Activated B cell treated with CpG ODN at 0.5 μM for 24 hours (primary cell): ENCODE measurements around the gene HPS4. TPM values are rescaled to one million over a fixed set of nuclear protein-coding genes. Genes with fewer than 3 reads are reported as not detected.

Source experiments
- ATAC-seq: fragments of 200-7000 bp; cut with Tn5 transposase; one replicate; pipeline ENCODE4 v1.10.0; 2021; ENCODE audit warnings: low read depth, mild to moderate bottlenecking, moderate library complexity
- CTCF ChIA-PET: fragments of 350-600 bp; sonication (Branson Sonifier 250); formaldehyde crosslinking; loops from one replicate; lab custom pipeline; 2021; ENCODE audit warnings: antibody characterized with exemption; lab: Charles Lee
- POLR2A ChIA-PET: fragments of 350-600 bp; sonication (Branson Sonifier 250); formaldehyde crosslinking; loops from one replicate; lab custom pipeline; 2021; ENCODE audit warnings: antibody characterized with exemption; lab: Charles Lee
- DNase-seq: peaks from one replicate; pipeline ENCODE4 v3.0.0; 2022
- H3K27ac Mint-ChIP-seq: one replicate; pipeline ENCODE4 v1.8.0; 2020; ENCODE audit warnings: mixed read lengths
- H3K27me3 Mint-ChIP-seq: one replicate; pipeline ENCODE4 v1.8.0; 2021; ENCODE audit warnings: mixed read lengths
- H3K36me3 Mint-ChIP-seq: one replicate; pipeline ENCODE4 v1.8.0; 2021; ENCODE audit warnings: low read depth, mixed read lengths
- H3K4me1 Mint-ChIP-seq: one replicate; pipeline ENCODE4 v1.8.0; 2021; ENCODE audit warnings: mixed read lengths
- H3K4me3 Mint-ChIP-seq: one replicate; pipeline ENCODE4 v1.8.0; 2020; ENCODE audit warnings: mild to moderate bottlenecking, mixed read lengths
- H3K9me3 Mint-ChIP-seq: one replicate; pipeline ENCODE4 v1.8.0; 2020; ENCODE audit warnings: mixed read lengths
- intact Hi-C: fragments of 100-400 bp; cut with micrococcal nuclease; formaldehyde crosslinking; loops from one replicate; pipeline ENCODE4 v1.15.1; 2024
- total RNA-seq: library from RNA; stranded (reverse); gene quantifications from 2 replicates; pipeline ENCODE4 v1.2.3, GENCODE V29; 2022
- TF ChIP-seq, protein P1 (sequence below): fragments of 200-600 bp; IDR thresholded peaks from one replicate; pipeline ENCODE4 v1.8.0; 2022; ENCODE audit warnings: antibody characterized with exemption, mild to moderate bottlenecking

The HPS4 gene
- total RNA-seq, 1 donor from 2014 or later, result 51.6 TPM

DNA sequence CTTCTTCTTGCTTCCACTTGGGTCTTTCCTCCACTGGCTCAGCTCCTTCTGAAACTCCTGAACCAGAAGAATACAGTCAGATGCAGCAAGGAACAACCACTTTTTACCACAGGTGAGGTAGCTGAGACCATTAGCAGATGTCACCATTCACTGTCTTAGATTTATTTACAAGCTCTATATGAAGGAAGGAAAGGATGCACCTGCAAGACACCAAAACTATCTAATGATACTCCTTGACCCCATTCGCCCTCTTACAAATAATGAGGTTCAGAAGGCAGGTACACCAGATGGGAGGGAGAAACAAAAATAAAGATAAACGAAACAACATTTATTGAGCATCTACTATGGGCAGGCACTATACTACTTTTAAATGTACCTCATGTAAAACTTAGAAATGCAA lies 18.4 kb upstream of the HPS4 start:
- POLR2A ChIA-PET, result interaction anchor here (0.6 to 2.4 kb wide), 3 partner anchors 10 to 31 kb away, joined by 4 to 13 read pairs (median 11); partner anchors contain the start of genes HPS4, SRRD and TFIP11

DNA sequence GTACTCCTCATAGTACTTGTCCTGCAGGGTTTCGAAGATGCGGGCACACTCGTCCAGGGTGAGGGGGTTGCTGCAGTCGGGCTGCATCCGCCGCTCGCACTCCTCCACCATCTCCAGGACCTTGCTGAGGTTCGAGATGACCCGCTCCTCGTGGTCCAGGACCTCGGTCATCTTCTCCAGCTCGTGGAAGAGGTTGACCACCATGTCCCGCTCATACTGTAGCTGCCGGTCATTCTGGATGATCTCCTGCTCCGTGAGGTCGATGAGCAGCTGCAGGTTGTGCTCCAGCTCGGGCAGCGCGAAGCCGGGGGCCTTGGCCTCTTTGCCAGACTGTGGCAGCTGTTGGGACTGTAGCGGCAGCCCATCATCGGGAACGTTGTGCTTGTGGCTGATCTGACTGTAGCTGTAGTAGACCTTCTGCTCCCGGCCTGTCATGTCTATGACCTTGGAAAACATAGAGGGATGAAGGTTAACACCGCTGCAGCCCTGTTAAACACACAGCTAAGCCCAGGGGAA lies 15.7 kb upstream of the HPS4 start:
- peaks cover 16% of the 10 kb centered on the region for H3K4me1 Mint-ChIP-seq
- ChIA-PET POLR2A (interaction anchor here (0.6 to 1.4 kb wide), 2 partner anchors 16 to 63 kb away, joined by 4 read pairs; partner anchors contain the start of genes HPS4 and SRRD), CTCF (no interaction called here)
- no peak for DNase-seq
- H3K4me3 Mint-ChIP-seq, result no peak overlapping the region
- peaks cover 85% of the 10 kb centered on the region for H3K36me3 Mint-ChIP-seq
- no peaks in the 10 kb centered on the region for H3K27me3 Mint-ChIP-seq
- TF ChIP-seq, protein P1, sequence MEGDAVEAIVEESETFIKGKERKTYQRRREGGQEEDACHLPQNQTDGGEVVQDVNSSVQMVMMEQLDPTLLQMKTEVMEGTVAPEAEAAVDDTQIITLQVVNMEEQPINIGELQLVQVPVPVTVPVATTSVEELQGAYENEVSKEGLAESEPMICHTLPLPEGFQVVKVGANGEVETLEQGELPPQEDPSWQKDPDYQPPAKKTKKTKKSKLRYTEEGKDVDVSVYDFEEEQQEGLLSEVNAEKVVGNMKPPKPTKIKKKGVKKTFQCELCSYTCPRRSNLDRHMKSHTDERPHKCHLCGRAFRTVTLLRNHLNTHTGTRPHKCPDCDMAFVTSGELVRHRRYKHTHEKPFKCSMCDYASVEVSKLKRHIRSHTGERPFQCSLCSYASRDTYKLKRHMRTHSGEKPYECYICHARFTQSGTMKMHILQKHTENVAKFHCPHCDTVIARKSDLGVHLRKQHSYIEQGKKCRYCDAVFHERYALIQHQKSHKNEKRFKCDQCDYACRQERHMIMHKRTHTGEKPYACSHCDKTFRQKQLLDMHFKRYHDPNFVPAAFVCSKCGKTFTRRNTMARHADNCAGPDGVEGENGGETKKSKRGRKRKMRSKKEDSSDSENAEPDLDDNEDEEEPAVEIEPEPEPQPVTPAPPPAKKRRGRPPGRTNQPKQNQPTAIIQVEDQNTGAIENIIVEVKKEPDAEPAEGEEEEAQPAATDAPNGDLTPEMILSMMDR, result no peak
- no peaks in the 10 kb centered on the region for H3K9me3 Mint-ChIP-seq
- H3K27ac Mint-ChIP-seq, result no peak overlapping the region
- ATAC-seq, result no peak
- intact Hi-C loops, result no loop called here

More for the DNA sequence above, 18.4 kb upstream of the HPS4 start:
- Mint-ChIP-seq H3K4me1 (peaks cover 17% of the 10 kb centered on the region), H3K27ac (no peak overlapping the region), H3K27me3 (no peaks in the 10 kb centered on the region), H3K36me3 (peaks cover 85% of the 10 kb centered on the region), H3K4me3 (no peak overlapping the region), H3K9me3 (no peaks in the 10 kb centered on the region)
- ATAC-seq (no peak), DNase-seq (no peak)
- TF ChIP-seq, protein P1, result no peak
- CTCF ChIA-PET, result interaction anchor here (2.1 to 2.3 kb wide), 2 partner anchors 33 to 164 kb away, joined by 7 to 15 read pairs; no protein-coding TSS in a partner anchor
- intact Hi-C loops, result loop anchor here (10.0 kb wide), 1 partner anchor 1413 kb away; the partner anchor contains the start of gene PITPNB

DNA sequence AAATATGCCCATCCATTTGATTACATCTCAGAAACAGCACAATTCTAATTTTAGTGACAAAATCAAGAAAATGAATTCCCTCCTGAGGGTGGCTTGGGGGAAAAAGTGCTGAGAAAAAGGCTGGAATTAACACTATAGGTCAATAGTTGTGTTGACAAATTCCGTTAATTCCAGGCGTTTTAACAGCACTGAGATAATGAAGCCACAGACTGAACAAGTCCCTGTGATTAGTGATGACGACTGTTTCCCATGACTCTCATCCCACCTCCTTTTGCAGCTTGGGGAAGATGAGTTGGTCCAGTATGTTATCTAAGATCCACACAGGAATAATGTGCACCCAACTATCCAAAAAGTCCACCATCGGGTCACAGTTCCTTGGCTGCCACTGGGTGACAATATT lies 12.9 kb upstream of the HPS4 start:
- intact Hi-C loops, result no loop called here
- no peaks in the 10 kb centered on the region for H3K4me1 Mint-ChIP-seq
- H3K27me3 Mint-ChIP-seq, result no peaks in the 10 kb centered on the region
- CTCF ChIA-PET, result no interaction called here
- no peaks in the 10 kb centered on the region for H3K9me3 Mint-ChIP-seq
- ATAC-seq (no peak), DNase-seq (no peak)
- no peak overlapping the region for H3K4me3 Mint-ChIP-seq
- POLR2A ChIA-PET, result no interaction called here
- peaks cover 83% of the 10 kb centered on the region for H3K36me3 Mint-ChIP-seq
- TF ChIP-seq, protein P1, result no peak
- H3K27ac Mint-ChIP-seq, result no peak overlapping the region

DNA sequence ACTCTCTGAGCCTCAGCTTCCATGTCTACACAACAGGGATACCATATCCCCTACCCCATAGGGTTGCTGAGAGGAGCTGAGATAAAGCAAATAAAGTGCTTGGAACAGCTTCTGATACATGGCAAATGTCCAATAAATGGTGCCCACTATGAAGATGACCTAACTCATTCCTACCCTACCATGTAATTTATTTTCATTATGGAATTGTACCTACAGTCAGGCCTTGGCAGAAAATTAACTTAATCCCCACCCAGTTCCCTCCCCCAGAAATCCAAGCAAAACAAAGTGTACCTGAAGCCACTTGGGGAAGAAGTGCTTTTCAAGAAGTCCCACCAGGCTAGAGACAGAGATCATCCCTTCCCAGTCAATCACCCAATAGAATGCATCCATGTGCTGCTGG lies 10.9 kb upstream of the HPS4 start:
- Mint-ChIP-seq H3K27ac (no peak overlapping the region), H3K36me3 (peaks cover 84% of the 10 kb centered on the region), H3K4me3 (no peak overlapping the region), H3K9me3 (no peaks in the 10 kb centered on the region), H3K4me1 (peaks cover under 1% of the 10 kb centered on the region), H3K27me3 (no peaks in the 10 kb centered on the region)
- TF ChIP-seq, protein P1, result no peak
- ChIA-PET POLR2A (interaction anchor here (0.7 to 1.5 kb wide), 2 partner anchors 10 to 11 kb away, joined by 3 read pairs; partner anchors contain the start of genes HPS4 and SRRD), CTCF (interaction anchor here (1.1 kb wide), 1 partner anchor 9 kb away, joined by 3 read pairs; no protein-coding TSS in a partner anchor)
- DNase-seq (no peak), ATAC-seq (no peak)
- intact Hi-C loops, result no loop called here

DNA sequence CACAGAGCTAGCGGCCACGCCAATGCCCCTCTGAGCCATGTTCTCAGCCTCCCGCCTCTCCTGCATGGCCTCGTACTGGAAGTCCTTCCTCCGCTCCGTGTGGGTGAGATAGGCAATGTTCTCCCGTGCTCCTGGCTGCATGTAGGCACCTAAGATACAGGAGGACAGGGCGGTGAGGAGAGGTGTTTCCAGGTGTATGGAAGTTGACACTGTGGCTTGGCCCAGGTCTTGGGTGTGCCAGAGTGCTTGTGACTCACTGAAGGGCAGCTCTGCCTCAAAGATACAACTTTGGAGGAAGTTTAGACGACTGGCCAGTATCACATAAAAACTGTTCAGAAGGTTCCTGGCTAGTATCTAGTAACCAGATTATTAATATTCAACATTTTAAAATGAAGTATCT lies 8.6 kb upstream of the HPS4 start:
- TF ChIP-seq, protein P1, result no peak
- intact Hi-C loops, result no loop called here
- no peak overlapping the region for H3K4me3 Mint-ChIP-seq
- no peaks in the 10 kb centered on the region for H3K9me3 Mint-ChIP-seq
- DNase-seq (no peak), ATAC-seq (no peak)
- CTCF ChIA-PET, result no interaction called here
- H3K27ac Mint-ChIP-seq, result no peak overlapping the region
- H3K4me1 Mint-ChIP-seq, result peaks cover 2% of the 10 kb centered on the region
- no peaks in the 10 kb centered on the region for H3K27me3 Mint-ChIP-seq
- peaks cover 88% of the 10 kb centered on the region for H3K36me3 Mint-ChIP-seq
- POLR2A ChIA-PET, result no interaction called here
